Inflammatory macrophage treated with lipopolysaccharide for 4 hours (primary cell): ENCODE results near the gene LIMS2.

Experiments used
- DNase-seq: peaks from one replicate; pipeline ENCODE4 v3.0.0-alpha.2; 2020

Gene LIMS2

DNA sequence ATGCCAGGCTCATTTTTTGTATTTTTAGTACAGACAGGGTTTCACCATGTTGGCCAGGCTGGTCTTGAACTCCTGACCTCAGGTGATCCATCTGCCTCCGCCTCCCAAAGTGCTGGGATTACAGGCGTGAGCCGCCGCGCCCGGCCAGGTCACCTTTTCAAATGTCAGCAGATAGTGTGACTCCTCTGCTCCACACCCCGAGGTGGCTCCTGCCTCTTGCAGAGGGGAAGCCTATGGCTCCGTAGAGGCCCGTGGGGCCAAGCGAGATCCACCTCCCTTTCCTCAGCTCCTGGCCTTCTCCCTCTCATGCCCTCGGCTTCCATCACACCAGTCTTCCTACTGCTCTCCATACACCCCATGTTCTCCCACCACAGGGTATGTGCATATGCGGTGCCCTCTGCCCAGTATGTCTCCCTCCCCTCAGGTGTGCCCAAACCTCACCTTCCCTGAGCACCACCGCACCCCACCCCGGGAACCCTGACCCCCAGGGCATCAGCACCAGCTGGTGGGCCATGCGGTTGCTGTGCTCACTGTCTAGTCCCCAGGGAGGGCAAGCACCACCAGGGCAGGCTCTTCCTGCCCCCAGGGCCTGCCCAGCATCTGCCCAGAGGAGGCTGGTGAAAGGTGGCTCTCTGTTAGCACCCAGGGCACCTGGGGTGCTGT is 18.6 kb downstream of the LIMS2 start:
- no peak for DNase-seq

DNA sequence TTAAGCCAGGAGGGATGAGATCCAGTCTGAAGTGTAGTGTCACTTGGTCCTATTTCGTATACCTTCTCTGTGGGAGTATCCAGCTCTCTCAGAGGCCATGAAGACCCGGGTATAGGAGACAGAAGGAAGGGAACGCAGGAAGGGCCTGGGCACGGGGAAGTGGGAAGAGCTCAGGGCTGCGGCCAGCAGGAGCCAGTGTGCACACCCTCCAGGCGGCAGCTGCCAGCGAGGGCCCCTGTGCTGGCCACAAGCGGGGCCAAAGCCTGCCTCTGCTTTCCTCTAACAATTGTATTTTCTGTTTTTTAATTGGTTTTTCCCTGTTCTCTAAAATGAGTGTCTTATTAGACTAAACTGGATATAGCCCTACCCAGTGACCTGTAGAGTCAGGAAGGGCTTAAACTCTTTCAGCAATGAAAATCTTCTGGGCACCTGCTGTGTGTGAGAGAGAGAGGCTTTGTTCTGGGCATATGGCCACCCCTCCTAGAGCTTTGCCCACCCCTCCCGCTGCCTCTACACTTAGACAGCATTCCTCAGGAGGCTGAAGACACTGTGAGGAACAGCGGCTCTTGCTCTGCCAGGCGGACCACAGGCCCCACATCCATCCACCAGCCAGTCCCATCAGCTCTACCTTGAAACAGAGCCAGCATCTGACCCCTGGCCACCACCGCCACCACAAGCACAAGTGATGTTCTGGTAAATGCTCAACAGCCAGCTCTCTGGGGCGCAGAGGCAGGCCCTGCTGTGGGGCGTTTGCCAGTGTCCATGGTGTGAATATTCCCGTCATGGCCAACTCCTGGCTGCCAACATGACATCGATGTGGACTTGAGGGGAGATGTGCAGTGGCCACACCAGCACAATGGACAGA is 19.9 kb downstream of the LIMS2 start:
- no peak for DNase-seq

DNA sequence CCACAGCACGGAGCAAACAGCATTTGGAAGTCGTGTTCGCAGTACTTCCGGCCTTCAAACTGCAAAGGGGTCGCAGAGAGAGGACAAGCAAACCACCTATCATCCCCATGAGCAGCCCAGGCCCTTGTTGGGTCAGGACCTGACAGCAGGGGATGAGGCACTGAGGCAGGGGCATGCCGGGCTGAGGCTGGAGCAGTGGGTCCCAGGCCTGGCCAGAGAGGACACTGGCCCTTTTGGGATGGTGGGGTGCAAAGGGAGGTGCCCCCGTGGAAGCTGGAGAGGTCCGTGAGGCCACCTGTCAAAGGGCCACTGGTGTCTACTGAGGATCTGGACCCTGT is 20.5 kb downstream of the LIMS2 start:
- DNase-seq: no peak

DNA sequence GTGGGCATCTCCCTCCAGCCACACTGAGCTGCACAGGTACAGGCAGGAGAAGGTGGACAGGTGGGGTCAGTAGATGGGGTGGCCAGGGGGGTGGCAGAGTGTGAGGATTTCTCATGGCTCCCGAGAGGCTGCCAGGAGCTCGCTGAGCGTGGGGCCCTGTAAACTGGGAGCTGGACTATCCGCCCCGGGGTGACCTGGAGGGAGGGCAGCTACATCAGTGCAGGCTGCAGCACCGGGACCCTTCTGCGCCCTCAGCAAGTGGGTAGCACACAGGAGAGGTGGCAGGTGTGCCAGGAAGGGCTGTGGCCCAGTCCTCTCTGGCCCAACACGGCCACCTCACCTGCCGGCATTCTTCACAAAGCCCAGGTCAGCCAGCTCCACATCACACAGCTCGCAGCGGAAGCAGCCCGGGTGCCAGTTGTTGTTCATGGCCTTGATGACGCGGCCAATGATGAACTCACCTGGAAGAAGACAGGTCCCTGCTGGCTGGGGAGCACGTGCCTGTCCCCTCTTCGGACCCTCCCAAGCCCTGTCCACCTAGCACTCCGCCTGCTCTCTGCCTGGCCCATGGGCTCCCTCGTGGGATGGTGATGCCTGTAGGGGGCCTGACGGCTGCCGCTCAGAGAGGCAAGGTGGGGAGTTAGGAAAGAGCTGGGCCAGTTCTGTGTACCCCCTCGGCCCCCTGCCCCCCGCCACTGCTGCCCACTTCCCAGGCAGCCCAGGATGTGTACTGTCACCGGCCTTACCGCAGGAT is 21.1 kb downstream of the LIMS2 start:
- no peak for DNase-seq

DNA sequence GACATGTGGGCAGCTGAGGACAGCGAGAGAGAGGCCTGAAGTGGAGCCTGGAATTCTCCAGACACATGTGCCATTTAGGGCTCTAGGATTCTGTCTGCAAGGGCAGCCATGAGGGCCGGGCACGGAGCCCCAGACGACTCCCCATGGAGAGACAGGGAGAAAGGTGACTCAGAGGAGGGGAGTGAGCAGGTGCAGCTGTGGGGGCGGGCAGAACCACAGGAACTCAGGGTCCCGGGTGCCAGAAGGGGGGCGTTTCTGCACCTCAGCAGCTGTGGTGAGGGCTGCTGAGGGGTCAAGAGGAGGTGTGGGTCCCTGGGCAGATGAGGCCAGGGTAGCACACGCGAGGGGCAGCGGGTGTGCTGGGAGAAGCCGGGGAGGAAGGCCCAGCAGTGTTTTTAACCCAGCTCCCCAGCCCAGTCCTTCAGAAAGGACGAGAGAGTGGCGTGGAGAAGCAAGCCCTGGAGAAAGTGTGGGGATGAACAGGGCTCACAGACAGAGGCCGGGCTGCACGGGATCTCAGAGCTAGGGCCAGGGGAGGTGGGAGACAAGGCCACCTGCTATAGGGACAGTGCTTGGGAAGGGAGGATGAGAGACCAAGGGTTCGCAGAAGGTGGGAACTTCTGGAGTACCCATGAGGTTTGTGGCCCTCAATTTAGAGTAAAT is 21.8 kb downstream of the LIMS2 start:
- DNase-seq: no peak

DNA sequence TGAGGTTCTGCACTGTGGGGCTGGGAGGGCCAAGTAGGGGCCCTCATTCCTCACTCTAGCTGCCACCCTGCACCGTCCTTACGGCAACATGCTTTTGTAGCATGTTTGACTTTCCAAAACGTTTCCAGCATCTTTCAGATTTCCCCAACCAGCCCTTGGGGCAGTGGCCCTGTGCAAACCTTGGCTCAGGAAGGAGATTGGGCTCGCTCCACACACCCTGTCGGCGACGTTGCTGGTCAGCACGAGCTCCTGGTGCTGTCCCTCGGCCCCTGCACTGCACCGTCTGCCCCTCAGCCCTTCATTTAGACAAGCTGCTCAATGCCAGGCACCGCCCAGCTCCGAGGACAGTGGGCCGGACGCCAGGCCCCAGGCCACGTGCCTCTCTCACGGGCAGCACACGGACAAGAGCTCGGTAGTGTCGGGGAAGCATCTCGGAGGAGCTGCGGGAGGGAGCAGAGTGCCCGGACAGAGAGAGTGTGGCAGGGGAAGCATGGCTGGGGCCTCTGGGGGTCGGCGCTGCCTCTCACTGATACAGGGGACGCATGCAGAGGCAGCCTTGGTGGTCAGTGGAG is 22.5 kb downstream of the LIMS2 start:
- DNase-seq: no peak

DNA sequence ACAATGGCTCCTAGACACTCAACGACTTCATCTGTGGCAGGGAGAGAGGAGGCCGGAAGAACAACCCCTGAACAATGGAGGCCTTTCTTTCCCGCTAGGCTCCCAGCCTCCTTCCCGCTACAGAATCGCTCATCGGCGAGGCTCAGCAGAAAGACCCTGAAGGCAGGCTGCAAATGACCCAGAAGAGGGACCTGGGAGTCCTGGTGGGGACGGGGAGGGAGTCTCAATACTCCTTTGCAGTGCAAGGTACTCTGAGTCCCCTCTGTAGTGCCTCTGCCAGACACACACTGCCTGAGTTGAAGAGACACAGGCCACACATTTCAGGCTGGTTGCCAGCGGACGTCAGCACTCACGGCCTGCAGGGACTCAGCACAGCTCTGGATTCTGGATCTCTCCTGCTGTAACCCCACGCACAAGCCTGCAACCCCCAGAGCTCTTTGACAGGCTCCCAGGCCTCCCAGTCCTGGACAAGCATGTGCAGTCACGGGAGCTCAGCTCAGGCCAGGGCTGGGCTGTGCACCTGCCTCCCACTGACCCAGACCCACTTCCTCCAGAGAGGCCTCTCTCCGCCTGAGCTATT is 23.3 kb downstream of the LIMS2 start:
- no peak for DNase-seq

DNA sequence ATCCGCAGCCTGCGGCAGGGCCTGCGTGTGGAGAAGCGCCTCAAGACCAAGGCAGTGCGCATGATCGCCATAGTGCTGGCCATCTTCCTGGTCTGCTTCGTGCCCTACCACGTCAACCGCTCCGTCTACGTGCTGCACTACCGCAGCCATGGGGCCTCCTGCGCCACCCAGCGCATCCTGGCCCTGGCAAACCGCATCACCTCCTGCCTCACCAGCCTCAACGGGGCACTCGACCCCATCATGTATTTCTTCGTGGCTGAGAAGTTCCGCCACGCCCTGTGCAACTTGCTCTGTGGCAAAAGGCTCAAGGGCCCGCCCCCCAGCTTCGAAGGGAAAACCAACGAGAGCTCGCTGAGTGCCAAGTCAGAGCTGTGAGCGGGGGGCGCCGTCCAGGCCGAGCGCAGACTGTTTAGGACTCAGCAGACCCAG is 23.9 kb downstream of the LIMS2 start:
- no peak for DNase-seq

DNA sequence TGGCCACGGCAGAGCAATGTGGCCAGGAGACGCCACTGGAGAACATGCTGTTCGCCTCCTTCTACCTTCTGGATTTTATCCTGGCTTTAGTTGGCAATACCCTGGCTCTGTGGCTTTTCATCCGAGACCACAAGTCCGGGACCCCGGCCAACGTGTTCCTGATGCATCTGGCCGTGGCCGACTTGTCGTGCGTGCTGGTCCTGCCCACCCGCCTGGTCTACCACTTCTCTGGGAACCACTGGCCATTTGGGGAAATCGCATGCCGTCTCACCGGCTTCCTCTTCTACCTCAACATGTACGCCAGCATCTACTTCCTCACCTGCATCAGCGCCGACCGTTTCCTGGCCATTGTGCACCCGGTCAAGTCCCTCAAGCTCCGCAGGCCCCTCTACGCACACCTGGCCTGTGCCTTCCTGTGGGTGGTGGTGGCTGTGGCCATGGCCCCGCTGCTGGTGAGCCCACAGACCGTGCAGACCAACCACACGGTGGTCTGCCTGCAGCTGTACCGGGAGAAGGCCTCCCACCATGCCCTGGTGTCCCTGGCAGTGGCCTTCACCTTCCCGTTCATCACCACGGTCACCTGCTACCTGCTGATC is 24.4 kb downstream of the LIMS2 start:
- DNase-seq: no peak

DNA sequence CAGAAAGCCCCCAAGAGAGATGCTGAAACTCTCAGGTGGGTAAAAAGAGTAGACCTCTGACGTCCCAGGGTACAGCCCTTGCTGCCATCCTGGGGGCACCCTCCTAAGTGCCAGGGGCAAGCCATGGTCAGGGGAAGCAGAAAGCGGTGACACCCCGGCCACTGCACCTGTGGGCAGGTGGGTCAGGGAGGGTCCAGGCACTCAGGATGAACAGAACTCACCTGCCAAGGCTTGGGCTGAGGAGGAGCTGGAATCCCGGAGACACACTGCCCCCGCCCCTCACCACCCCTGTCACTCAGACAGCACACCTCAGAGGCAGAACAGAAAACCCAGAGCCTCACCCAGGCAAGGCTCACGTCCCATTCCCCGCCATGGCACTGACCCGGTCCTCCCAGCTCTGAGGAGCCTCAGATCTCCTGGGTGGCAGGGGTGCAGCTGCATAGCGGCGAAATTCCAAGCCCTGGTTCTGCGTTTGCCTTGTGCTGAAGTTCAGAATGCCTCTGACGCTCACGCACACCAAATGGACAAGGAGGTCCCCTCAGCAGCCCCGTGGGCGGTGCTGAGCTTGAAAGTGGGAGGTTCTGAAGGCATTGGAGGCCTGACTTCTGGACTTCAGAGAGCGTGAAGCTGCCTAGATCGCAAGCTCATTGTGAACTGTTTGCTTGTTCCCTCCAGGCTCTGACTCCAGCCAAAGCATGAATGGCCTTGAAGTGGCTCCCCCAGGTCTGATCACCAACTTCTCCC is 25.1 kb downstream of the LIMS2 start:
- DNase-seq: no peak

DNA sequence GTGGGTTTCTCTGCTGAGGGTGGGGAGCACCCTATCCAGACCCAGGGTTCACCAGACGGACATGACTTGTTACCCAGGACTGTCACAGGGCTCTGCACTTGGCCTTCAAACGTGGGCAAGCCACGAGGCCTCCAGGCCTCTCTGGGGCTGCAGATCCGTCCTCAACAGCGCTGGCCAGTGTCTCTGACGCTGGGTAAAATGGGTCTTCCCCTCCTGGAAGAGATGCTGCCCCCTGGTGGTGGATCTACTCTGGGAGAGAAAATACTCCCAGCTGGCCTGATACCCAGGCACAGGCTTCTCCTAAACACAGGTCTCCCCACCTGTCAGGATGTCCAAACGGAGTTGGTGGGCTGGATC is 25.7 kb downstream of the LIMS2 start:
- peak; percentile 82 for DNase-seq

DNA sequence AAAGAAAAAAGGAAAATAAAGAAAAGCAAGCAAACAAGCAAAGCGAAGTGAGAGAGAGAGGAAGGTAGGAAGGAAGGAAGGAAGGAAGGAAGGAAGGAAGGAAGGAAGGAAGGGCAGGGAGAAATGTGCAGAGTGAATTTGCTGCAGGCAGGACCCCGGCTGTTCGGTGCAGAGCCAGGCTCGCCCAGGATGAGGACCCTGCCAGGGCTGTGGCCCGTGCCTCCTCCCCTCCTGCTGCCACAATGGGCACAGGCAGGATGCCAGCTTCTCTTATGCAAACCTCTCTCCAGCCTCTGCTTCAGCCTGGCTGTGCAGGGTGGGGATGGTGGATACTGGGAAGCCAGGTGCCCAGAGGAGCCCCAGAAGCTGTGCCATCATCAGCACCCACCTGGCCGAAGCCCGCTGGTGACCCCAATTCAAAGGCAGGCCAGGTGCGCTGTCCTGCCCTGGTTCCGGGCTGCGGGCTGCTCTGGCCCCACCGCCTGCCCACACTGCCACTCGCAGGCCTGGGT is 26.2 kb downstream of the LIMS2 start:
- DNase-seq: no peak

DNA sequence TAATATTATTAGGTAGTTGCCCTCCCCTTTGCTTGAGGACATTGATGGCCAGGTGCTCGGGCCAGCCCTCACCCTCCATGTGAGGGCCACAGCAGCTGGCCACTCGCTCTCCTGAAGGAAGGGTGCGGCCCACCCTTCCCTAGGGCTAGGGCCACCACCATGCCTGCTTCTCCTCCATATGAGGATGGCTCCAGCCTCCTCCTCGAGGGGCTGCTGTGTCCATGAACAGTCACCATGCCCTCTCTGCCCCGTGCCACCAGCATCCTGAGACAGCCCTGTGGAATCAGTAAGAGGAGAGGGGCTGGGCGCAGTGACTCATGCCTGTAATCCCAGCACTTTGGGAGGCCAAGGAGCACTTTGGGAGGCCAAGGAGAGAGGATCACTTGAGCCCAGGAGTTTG is 27.0 kb downstream of the LIMS2 start:
- DNase-seq: no peak

DNA sequence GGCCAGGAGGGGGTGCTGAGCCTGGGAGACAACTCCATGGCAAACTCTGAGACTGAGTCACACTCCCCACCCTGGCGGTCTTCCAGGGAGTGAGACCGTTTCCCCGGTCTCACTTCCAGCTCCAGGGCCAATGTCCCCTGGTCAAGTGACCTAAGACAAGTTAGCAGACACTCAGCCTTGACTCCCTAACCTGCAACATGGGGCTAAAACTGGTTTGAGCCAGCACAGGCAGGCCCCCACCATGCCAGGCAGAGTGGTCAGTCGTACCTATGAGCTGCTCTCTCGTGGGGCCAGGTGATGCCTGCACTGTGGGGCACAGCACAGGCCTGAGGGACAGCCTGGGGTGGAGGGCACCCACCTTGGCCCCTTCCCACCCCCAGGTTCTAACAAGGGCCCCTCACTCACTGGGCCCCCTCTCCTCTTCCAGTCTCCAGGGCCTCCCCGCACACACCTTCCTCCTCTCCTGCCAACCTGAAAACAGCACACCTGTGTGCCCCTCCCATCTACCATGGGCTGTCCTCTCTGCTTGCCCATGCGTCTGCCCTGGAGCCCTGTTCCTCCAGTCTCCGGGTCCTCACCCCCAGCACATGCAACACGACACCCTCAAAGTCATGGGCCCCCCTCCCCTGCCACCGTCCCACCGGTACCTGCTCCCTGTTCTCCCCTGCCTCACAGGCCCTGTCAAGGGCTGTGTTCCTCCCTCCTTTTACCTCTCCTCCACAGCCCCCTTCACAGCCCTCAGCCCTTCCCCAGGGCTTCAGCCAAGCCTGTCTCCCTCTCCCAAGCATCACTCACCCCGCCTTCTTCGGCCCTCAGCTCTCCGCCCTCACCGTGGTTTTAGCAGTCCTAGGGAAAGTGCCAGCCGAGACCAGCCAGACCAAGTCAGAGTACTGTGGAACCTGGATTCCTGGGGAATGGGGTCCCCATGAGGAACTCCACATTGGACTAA is 27.8 kb downstream of the LIMS2 start:
- no peak for DNase-seq

DNA sequence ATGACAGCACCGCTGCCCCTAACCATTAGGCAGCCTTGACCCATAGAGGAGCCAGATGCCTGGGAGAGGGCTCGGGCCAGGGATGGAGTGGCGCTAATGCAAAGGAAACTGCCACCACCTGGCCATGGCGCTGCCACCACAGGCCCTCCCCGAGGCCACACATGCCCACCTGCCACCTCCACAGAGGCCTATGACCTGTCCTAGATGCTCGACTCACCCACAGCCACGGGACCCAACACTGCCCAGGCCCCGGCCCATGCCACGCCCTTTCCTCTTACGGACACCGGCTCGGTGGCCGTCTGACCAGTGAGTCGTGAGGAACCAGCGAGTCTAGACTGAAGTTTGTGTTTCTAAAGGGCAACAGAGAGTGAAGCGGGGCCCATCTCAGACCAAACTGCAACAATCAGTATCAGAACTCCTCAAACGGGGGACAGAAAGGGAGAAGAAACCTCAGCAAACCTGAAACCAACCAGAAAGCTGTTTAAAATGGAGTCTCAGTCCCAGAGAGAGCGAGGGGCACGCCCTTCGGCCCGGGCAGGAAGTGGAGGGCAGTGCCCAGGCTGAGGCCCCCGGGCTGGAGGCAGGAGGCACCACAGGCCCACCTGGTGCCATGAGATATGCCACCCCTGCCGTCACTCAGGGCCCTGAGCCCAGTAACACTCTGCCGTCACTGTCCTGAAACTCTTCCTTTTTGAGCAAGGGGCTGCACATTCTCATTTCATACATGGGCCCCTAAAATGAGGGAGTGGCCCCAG is 28.7 kb downstream of the LIMS2 start:
- DNase-seq: no peak

DNA sequence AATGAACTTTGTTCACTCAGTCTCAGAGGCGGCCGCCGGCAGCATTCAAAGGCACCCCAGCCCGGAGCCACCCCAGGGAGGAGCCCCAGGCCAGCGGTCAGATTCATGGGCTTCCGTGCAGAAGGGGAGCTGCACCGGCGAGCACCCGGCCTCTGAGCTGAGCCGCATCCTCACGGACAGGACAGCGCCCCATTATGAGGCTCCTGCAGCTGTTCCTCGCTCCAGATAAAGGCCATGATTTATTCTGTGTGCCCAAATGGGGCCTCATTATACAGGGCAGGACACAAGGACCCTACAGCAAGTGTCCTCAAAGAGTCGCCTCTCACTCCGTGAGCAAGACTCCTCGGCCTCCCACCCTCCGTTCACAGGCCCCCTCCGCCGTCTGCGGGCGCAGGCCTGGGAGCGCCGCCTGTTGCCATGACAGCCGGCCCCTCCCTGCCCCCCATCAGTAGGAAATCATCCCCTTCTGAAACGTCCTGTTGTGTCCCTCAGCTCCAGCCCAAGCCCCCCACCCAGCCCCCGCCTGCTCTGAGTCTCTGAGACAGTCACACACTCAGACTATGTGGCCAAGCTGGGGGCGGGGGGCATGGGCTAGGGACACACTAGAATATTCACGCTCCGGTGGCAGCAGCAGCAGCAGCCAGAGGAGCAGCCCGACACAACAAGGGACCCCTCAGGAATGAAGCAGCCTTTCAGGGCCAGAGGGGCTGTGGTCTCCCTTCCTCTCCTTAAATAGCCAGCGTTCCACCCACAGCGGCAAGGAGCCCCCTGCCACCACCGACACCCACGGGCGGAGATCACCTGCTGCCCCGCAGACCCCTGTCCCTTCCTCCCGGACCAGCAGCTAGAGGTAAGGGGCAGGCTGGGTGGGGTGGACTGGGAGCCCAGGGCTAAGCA is 29.7 kb downstream of the LIMS2 start, which contains the start of gene GPR17:
Gene GPR17 (plus strand): TSS at position 759 of the 897 bp plus-strand sequence. CDS start 4,583 bp downstream, outside the sequence.
- no peak for DNase-seq

DNA sequence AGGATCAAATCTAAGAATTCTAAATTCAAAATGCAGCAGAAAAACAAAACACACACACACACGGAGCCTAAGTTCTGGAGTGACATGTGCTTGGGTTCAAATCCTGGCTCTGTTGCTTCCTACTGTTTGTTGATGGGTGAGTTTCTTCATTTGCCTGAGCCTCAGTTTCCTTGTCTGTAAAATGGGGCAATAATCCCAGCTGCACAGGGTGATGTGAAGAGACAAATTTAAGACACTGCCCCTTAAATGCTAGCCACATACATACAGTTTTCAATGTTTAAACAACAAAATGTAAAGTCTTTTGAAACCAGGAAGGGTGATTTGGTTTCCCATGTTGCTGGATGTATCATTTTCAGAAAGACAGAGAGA is 30.3 kb downstream of the LIMS2 start:
- DNase-seq: no peak
